Activated naive CD4-positive, alpha-beta T cell (primary cell): ENCODE data around the gene EDN1.

ENCODE experiments used
- DNase-seq, 4 experiments: peaks; one replicate each; lab custom pipeline; 2025; lab: John Stamatoyannopoulos, UW

The EDN1 gene

GRCh38 chr6:12270551-12271230 is 19.5 kb upstream of the EDN1 start:
- DNase-seq, result no peak

GRCh38 chr6:12271594-12271993 is 18.6 kb upstream of the EDN1 start:
- no peak for DNase-seq

GRCh38 chr6:12271997-12272396 is 18.2 kb upstream of the EDN1 start:
- DNase-seq, result no peak

GRCh38 chr6:12275107-12275506 is 15.1 kb upstream of the EDN1 start:
- DNase-seq, result no peak

DNA sequence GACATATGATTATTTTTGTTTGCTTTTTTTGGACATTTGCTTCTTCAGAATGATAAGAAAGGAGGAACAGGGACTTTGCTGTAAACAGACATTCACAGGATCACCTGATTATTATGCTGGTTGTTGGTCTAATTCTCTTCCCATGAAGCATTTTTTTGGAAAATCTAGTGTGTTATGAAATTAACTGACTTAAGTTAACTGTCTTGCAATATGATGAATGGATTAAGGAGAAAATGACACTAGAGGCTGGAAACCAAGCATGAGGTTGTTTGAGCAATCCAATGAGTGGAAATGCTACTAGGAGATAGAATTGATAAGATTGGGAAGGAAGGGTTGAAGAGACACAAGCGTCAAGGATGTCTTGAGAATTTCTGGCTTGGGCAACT is 13.2 kb upstream of the EDN1 start:
- no peak for DNase-seq

DNA sequence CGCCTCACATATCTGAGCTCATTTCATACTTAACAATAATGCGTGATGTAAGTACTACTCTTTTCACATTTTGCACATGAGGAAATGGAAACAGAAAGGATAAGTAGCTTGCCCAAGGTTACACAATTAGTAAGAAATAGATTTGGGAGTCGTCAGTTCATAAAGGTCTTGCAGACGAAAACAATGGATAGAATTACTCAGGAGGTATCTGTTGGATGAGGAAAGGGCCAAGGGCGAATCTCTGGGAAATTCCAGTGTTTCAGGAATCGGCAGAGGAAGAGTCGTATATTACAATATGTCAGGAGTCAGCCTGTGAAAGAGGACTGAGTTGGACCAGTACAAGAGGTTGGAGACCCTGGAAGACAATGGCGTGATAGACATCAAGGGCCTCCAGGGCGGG is 12.8 kb upstream of the EDN1 start:
- DNase-seq, result no peak

DNA sequence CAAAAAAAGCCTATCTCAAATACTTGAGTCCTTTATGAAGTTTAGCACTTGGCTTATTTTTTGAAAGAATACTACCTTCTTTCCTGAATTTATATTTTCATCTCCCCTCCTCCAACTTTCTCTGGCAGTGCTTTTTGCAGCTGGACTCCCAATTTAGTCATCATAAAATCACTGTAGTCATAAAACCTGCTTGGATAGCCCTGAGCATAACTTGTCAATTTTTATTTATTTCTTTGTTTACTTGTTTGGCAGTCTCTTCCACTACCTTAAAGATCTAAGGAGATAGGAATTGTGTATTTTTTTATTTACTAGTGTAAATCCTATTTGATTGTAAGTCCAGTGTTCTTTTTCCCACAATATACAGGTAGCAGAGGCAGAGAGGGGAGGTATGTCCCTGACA is 11.2 kb upstream of the EDN1 start:
- DNase-seq, result no peak

DNA sequence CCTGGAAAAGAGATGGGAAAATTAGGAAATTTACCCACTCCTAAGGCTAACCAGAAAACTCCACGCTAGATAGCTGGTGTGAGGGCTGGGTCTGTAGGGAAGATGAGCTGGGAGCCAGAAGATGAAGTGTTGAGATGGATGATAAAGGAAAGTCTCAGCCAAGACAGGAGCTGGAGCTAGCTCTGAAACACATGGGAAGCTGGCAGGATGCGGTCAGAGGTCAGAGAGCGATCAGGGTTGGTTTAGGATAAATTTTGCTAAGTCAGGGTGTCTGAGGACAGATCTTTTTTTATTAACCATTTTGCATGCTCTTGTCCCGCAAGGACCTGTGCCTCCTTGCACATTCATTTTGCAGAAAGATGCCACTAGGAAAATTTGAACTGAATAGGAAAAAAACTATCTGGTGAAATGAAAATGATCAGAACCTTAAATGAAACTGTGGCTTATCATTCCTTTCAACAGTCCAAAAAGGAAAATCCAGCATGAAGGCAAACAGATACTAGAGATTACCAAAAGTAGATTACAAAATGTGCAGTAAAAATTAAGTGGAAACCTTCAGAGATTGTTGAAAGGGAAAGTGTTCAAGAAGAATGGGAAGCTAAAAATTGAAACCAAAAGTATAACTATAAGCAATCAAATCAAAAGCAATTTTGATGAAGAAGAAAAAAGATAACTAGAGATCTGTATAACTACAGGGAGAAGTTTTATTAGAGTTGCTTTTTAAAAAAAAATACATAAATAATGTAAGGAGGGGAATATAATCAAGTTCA is 10.7 kb upstream of the EDN1 start:
- no peak for DNase-seq

DNA sequence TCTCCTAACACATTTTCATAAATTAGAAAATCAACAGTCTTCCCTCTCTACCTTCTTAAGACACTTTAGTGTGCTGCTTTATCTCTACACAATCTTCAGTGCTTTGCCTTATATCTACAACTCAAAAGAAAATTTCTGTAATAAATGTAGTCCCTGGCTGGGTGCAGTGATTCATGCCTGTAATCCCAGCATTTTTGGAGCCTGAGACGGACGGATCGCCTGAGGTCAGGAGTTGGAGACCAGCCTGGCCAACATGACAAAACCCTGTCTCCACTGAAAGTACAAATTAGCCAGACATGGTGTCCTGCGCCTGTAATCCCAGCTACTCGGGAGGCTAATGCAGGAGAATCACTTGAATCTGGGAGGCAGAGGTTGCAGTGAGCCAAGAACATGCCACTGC is 9.7 kb upstream of the EDN1 start:
- DNase-seq, result no peak

DNA sequence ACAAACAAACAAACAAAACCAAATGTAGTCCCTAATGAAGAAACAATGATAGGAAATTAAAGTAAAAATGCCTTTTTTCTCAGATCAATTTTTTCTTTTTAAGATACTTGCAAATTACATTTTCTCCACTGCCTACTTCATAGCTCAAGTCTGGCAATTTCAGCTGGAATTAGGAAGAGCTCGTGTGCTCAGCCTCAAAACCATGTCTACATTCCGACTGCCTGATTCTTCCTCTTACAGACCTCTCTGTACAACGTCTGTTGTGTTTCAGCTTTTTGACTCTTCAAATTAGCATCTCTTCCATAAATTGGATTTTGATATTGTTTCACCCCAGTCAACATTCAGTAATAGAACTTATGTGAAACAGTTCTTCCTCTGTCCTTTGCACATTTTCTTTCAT is 9.3 kb upstream of the EDN1 start:
- DNase-seq, result no peak

DNA sequence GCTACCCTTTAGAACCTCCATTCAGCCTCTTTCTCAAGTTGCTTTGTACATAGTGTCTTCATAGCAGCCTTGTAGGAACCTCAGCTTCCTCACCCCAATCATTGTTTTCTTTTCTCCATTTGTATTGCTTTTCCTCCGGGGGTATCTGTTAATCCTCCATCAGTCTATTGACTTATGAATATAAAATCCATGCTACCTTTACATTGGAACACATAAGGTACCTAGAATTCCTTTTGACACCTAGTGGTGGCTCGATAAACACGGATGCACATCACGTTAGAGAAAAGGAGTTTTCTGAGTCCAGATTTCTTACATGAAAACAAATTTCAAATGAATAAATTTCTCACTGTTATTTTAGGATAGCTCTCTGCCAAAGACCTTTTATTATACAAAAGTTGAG is 6.3 kb upstream of the EDN1 start:
- DNase-seq, result no peak

- DNase-seq, result no peak
Measured at GRCh38 chr6:12286373-12287110, 3.6 kb upstream of the EDN1 start.

DNA sequence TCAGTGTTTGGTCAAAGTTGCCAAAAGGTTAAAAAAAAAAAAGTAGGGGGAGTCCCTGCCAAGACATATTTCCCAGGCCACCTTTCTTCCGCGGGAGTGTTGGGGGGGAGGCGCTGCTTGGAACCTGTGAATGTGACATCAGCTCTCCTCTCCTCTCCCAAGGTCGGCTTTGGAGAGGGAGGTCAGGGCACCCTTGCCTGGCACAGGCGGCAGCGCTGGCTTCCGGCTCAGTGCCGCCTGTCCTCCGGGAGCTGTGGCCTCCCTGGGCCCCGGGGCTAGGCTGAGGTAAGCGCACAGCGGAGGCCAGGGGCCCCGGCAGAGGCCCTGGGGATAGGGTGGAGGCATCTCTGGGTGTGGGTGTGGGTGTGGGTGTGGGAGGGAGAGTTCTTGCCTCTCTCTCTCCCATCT is 1.9 kb upstream of the EDN1 start:
- DNase-seq, result no peak

DNA sequence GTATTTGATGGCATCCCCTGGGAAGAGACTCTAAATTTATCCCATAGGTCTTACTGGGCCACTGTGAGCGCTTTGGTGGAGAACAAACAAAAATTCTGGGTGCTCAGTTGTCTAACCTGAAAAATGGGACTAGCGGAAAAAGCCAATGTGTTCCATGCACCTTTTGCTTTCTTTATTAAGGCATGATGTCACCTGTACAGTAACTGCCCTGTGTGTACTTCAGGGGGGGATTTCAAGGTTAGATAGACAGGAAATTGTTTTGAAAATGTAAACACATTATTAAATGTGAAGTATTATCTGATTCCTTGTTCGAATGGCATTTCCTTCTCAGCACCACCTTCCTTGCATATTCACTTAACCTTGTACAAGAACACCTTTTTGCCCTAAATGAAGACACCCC is 1.2 kb upstream of the EDN1 start:
- no peak for DNase-seq

- peak in 1 of 4 experiments; percentile 8 for DNase-seq
Measured at GRCh38 chr6:12289365-12289919, 719 bp upstream of the EDN1 start.

GRCh38 chr6:12291071-12291838 is 1.1 kb downstream of the EDN1 start:
- DNase-seq, result no peak

- no peak for DNase-seq
Measured at GRCh38 chr6:12291839-12292604, 1.9 kb downstream of the EDN1 start.

DNA sequence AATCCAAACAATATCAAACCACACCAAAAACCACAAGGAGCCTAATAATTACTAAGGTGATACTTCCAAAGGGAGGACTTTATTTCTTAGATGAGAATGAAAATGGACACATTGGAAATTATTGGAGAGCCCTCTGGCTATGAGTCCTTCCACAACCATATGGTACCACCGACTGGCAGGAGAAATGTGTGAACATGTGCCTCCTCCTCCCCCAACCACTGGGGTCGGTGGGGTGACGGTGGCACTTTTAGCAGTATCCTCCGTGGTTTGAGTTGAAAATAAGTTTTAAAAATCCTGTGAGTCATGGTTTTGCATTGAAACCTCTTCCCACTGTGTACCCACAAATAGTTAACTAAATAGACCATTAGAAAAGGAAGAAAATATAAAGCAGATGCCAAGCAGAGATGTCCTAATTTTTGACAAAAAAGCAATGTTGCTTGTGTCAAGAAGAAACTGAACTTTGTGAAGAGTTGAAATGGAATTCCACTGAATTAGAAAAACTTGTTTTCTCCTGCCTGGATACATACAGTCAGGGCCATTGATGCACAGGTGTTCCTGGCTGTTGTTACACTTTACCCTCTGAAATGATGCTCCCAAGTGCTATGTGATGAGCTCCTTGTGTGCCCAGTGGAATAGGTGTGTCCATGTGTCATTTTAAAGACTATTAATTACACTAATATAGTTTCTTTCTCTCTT is 3.2 kb downstream of the EDN1 start:
- DNase-seq, result no peak

GRCh38 chr6:12293931-12294807 is 4.0 kb downstream of the EDN1 start:
- no peak for DNase-seq
